Activated T-cell treated with anti-CD3 and anti-CD28 coated beads, Interleukin-2, amount 50 U/mL, for 24 hours (primary cell): ENCODE results near the gene POU1F1.
"Not testable (repeated sequence)": the region's sequence is repeated elsewhere in the genome, so short reads cannot be mapped to it uniquely, and the experiment has no call there.

Source experiments
- DNase-seq: peaks from one replicate; pipeline ENCODE4 v3.0.0-alpha.2; 2020
- H3K27ac Mint-ChIP-seq: 2 replicates; pipeline ENCODE4 v1.8.0; 2020; ENCODE audit warnings: mild to moderate bottlenecking, mixed read lengths
- H3K27me3 Mint-ChIP-seq: 2 replicates; pipeline ENCODE4 v1.8.0; 2020; ENCODE audit warnings: mixed read lengths
- H3K36me3 Mint-ChIP-seq: 2 replicates; pipeline ENCODE4 v1.8.0; 2020; ENCODE audit warnings: low read depth, mixed read lengths
- H3K4me1 Mint-ChIP-seq: 2 replicates; pipeline ENCODE4 v1.8.0; 2020; ENCODE audit warnings: low read depth, mixed read lengths
- H3K4me3 Mint-ChIP-seq: 2 replicates; pipeline ENCODE4 v1.8.0; 2020; ENCODE audit warnings: mild to moderate bottlenecking, moderate library complexity, mixed read lengths
- H3K9me3 Mint-ChIP-seq: 2 replicates; pipeline ENCODE4 v1.8.0; 2020; ENCODE audit warnings: mixed read lengths

The POU1F1 gene

GRCh38 chr3:87272718-87273341 lies 3.6 kb downstream of the POU1F1 start:
- no peak overlapping the region for H3K27ac Mint-ChIP-seq
- no peak overlapping the region for H3K4me3 Mint-ChIP-seq
- H3K9me3 Mint-ChIP-seq: no peaks in the 10 kb centered on the region
- H3K4me1 Mint-ChIP-seq: peaks cover 33% of the 10 kb centered on the region
- no peak for DNase-seq
- H3K27me3 Mint-ChIP-seq: peaks cover 5% of the 10 kb centered on the region
- H3K36me3 Mint-ChIP-seq: no peaks in the 10 kb centered on the region

DNA sequence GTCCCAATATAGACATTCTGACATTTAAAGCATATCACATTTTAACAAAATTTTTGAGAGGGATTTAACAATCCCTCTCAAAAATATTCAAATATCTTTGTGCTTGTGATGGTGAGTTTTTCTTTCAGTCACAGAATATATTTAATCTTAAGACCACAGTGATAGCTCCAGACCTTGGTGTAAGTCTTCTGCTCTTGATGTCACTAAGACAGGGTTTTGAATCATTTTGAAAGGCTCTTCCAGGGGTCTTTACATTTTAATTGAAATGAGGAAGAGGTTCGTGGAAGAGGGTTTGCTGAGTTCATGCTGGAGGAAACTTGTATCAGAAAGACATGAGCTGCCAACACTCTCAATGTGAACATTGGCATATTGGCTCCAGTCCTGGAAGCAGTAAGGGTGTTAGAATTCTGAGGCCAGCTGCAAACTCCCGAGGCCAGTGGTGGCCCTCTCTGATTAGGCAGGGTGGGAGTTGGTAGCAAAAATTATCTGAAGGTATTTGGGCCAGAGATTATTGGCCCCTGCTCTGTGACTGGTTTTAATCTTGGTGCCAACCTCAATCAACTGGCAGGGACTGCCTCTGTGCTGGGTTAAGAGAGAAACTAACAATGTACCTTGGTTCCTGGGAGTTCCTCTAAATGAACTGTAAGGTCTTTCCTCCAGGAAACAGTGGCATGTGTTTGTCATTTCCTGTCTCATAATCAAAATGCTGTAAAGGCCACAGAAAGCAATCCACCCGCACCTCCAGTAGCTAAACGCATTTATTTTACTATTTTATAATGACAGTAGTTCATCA lies 5.3 kb downstream of the POU1F1 start:
- H3K27ac Mint-ChIP-seq: peak overlapping the region; percentile 41
- H3K27me3 Mint-ChIP-seq: peaks cover 5% of the 10 kb centered on the region
- H3K36me3 Mint-ChIP-seq: no peaks in the 10 kb centered on the region
- H3K4me1 Mint-ChIP-seq: peaks cover 36% of the 10 kb centered on the region
- H3K4me3 Mint-ChIP-seq: no peak overlapping the region
- no peak for DNase-seq
- H3K9me3 Mint-ChIP-seq: no peaks in the 10 kb centered on the region

- Mint-ChIP-seq H3K4me1 (peaks cover 36% of the 10 kb centered on the region), H3K27me3 (peaks cover 5% of the 10 kb centered on the region), H3K27ac (no peak overlapping the region), H3K9me3 (no peaks in the 10 kb centered on the region), H3K4me3 (no peak overlapping the region), H3K36me3 (no peaks in the 10 kb centered on the region)
- DNase-seq: no peak
These were observed 6.7 kb downstream of the POU1F1 start for GRCh38 chr3:87269723-87270122.

GRCh38 chr3:87268646-87269211 lies 7.7 kb downstream of the POU1F1 start:
- Mint-ChIP-seq H3K4me3 (no peak overlapping the region), H3K4me1 (peaks cover 36% of the 10 kb centered on the region), H3K27me3 (peaks cover 5% of the 10 kb centered on the region), H3K27ac (no peak overlapping the region), H3K9me3 (no peaks in the 10 kb centered on the region), H3K36me3 (no peaks in the 10 kb centered on the region)
- no peak for DNase-seq

DNA sequence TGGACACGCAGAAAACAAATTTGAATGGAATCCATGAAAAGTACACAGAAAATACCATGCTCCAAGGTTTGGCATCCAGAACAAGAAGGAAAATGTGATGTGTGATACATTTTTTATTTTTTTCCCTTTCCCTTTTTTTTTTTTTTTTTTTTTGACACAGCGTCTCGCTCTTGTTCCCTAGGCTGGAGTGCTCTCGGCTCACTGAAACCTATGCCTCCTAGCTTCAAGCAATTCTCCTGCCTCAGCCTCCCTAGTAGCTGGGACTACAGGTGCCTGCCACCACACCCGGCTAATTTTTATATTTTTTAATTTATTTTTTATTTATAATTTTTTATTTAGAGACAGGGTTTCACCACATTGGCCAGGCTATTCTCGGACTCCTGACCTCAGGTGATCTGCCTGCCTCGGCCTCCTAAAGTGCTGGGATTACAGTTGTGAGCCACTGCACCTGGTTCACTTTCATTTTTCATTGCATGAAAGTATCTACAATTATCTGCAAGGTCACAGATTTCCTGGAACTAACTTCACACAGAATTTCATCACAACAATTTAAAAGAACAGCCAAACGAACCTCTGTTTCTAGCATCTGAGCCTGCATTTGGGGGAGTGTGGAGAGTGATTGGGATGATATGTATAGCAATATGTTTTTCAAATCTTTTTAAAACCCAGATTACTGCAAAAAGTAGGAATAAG lies 8.3 kb downstream of the POU1F1 start:
- Mint-ChIP-seq H3K4me3 (no peak overlapping the region), H3K4me1 (peaks cover 30% of the 10 kb centered on the region), H3K27ac (no peak overlapping the region), H3K27me3 (no peaks in the 10 kb centered on the region), H3K36me3 (no peaks in the 10 kb centered on the region), H3K9me3 (no peaks in the 10 kb centered on the region)
- DNase-seq: no peak

- H3K9me3 Mint-ChIP-seq: no peaks in the 10 kb centered on the region
- no peaks in the 10 kb centered on the region for H3K36me3 Mint-ChIP-seq
- H3K27ac Mint-ChIP-seq: no peak overlapping the region
- peaks cover 3% of the 10 kb centered on the region for H3K4me1 Mint-ChIP-seq
- H3K4me3 Mint-ChIP-seq: no peak overlapping the region
- H3K27me3 Mint-ChIP-seq: no peaks in the 10 kb centered on the region
- DNase-seq: no peak
These were observed 14.5 kb downstream of the POU1F1 start for GRCh38 chr3:87261925-87262324.

DNA sequence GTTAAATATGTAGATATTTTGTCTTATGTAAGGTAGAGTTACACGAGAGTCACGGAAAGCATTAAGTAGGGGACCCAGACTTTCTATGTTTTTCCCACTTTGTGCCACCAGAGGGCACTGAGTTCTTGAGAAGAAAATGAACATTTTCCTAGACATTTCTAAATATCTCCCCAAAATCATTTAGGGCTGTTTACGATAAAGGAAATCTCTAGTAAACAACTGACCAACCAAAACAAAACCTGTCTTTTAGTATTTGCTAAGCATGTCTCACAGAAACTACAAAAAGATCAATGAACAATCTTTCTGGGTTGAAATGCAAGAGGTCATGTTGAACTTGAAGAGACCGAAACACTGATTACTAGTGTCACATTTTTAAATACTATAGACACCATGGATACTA lies 16.1 kb downstream of the POU1F1 start:
- Mint-ChIP-seq H3K4me3 (no peak overlapping the region), H3K36me3 (no peaks in the 10 kb centered on the region), H3K27me3 (no peaks in the 10 kb centered on the region), H3K27ac (no peak overlapping the region), H3K9me3 (no peaks in the 10 kb centered on the region), H3K4me1 (peaks cover 3% of the 10 kb centered on the region)
- DNase-seq: no peak

- Mint-ChIP-seq H3K9me3 (no peaks in the 10 kb centered on the region), H3K4me1 (peaks cover 10% of the 10 kb centered on the region), H3K4me3 (no peak overlapping the region), H3K27me3 (no peaks in the 10 kb centered on the region), H3K36me3 (peaks cover 72% of the 10 kb centered on the region), H3K27ac (no peak overlapping the region)
- DNase-seq: no peak
These were observed 26.4 kb downstream of the POU1F1 start for GRCh38 chr3:87250009-87250408.

GRCh38 chr3:87248831-87249230 lies 27.6 kb downstream of the POU1F1 start:
- H3K9me3 Mint-ChIP-seq: no peaks in the 10 kb centered on the region
- H3K27me3 Mint-ChIP-seq: no peaks in the 10 kb centered on the region
- DNase-seq: no peak
- H3K36me3 Mint-ChIP-seq: peaks cover 67% of the 10 kb centered on the region
- H3K27ac Mint-ChIP-seq: no peak overlapping the region
- H3K4me3 Mint-ChIP-seq: no peak overlapping the region
- H3K4me1 Mint-ChIP-seq: peaks cover 11% of the 10 kb centered on the region

DNA sequence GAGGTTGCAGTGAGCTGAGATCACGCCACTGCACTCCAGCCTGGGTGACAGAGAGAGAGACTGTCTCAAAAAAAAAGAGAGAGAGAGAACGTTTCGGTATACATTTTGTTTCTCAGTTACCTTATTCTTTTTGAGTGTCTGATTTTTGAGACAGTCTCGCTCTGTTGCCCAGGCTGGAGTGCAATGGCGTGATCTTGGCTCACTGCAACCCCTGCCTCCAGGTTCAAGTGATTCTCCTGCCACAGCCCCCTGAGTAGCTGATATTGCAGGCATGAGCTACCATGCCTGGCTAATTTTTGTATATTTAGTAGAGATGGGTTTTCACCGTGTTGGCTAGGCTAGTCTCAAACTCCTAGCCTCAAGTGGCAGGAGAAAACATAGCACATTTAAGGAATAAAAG lies 28.2 kb downstream of the POU1F1 start:
- peaks cover 65% of the 10 kb centered on the region for H3K36me3 Mint-ChIP-seq
- DNase-seq, H3K9me3 Mint-ChIP-seq: not testable (repeated sequence)

DNA sequence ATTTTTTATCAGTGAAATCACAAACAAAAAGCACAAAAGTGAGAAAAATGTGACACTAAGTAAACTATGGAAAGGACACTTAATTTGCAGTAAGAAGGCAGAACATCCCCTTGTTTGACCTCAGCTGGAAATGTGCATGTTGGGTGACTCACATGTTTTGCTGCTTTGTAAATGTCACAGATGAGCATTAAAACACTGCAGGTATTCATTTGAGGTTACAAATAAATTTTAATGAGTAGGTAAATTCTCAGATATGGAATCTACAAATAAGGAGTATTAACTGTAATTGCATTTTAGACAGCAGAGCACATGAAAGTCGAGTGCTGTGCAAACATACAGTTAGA lies 29.0 kb downstream of the POU1F1 start:
- no peak for DNase-seq
- peak overlapping the region; percentile 18 for H3K27ac Mint-ChIP-seq
- H3K36me3 Mint-ChIP-seq: peaks cover 68% of the 10 kb centered on the region
- H3K27me3 Mint-ChIP-seq: no peaks in the 10 kb centered on the region
- H3K4me1 Mint-ChIP-seq: peaks cover 17% of the 10 kb centered on the region
- no peaks in the 10 kb centered on the region for H3K9me3 Mint-ChIP-seq
- H3K4me3 Mint-ChIP-seq: no peak overlapping the region

More for the DNA sequence above, 28.2 kb downstream of the POU1F1 start:
- peaks cover 13% of the 10 kb centered on the region for H3K4me1 Mint-ChIP-seq
- H3K4me3 Mint-ChIP-seq, H3K27ac Mint-ChIP-seq, H3K27me3 Mint-ChIP-seq: not testable (repeated sequence)

GRCh38 chr3:87246662-87247429 lies 29.5 kb downstream of the POU1F1 start:
- H3K4me1 Mint-ChIP-seq: peaks cover 20% of the 10 kb centered on the region
- no peak for DNase-seq
- no peaks in the 10 kb centered on the region for H3K27me3 Mint-ChIP-seq
- no peak overlapping the region for H3K4me3 Mint-ChIP-seq
- peak overlapping the region; percentile 18 for H3K27ac Mint-ChIP-seq
- H3K36me3 Mint-ChIP-seq: peaks cover 66% of the 10 kb centered on the region
- no peaks in the 10 kb centered on the region for H3K9me3 Mint-ChIP-seq

DNA sequence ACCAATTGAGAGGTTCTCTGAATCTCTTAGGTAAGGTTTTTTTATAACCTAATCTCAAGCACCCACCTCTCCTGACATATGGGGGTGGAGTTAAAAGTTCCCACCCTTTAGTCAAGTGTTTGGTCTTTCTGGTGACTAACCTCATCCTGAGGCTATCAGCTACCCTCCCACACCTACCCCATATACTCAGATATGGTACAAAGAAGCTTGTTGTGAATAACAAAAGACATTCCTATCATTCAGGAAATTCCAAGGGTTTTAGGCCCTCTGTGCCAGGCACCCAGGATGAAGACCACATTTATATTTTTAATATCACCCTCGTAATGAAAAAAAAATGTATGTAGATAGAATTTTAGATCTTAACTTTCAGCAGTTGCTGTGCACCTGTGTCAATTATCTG lies 40.3 kb downstream of the POU1F1 start:
- Mint-ChIP-seq H3K27ac (no peak overlapping the region), H3K4me1 (peaks cover 46% of the 10 kb centered on the region), H3K27me3 (no peaks in the 10 kb centered on the region), H3K36me3 (peaks cover 30% of the 10 kb centered on the region), H3K4me3 (no peak overlapping the region), H3K9me3 (no peaks in the 10 kb centered on the region)
- DNase-seq: no peak

- no peak for DNase-seq
- H3K4me3 Mint-ChIP-seq: no peak overlapping the region
- H3K4me1 Mint-ChIP-seq: peaks cover 54% of the 10 kb centered on the region
- no peaks in the 10 kb centered on the region for H3K27me3 Mint-ChIP-seq
- H3K9me3 Mint-ChIP-seq: no peaks in the 10 kb centered on the region
- peaks cover 23% of the 10 kb centered on the region for H3K36me3 Mint-ChIP-seq
- H3K27ac Mint-ChIP-seq: no peak overlapping the region
These were observed 42.6 kb downstream of the POU1F1 start for GRCh38 chr3:87233805-87234204.
